GM12878 (cell line): Measurements from ENCODE around the gene SMTNL2. TPM values are rescaled to one million over a fixed set of nuclear protein-coding genes. Genes with fewer than 3 reads are reported as not detected.

Experiments
- ATAC-seq: fragments of 200-7000 bp; cut with Tn5 transposase; 3 replicates; pipeline ENCODE4 v1.9.1; 2020; ENCODE audit warnings: mild to moderate bottlenecking, moderate library complexity
- BruUV-seq: library from RNA; stranded (reverse); fragments of 400-500 nt; replicated peaks from 2 replicates; lab custom pipeline; 2021; lab: Mats Ljungman, UMichigan
- CTCF ChIA-PET: fragments of 300-600 bp; sonication (Branson Sonifier 250); formaldehyde crosslinking; extraction: SDS; loops from one replicate; lab custom pipeline; 2021; ENCODE audit warnings: inconsistent platforms; lab: Yijun Ruan, JAX
- POLR2A ChIA-PET: fragments of 350-600 bp; formaldehyde crosslinking; extraction: SDS; loops from one replicate; lab custom pipeline; 2021; ENCODE audit warnings: inconsistent platforms; lab: Charles Lee
- RAD21 ChIA-PET: fragments of 300-600 bp; sonication (Branson Sonifier 250); formaldehyde crosslinking; loops from one replicate; lab custom pipeline; 2023; ENCODE audit warnings: antibody characterized with exemption; ENCODE audit not compliant: unreplicated experiment; lab: Charles Lee
- SMC1A ChIA-PET: fragments of 300-600 bp; sonication (Branson Sonifier 250); formaldehyde crosslinking; loops from one replicate; lab custom pipeline; 2023; ENCODE audit not compliant: unreplicated experiment, uncharacterized antibody; lab: Charles Lee
- DNase-seq: peaks from one replicate; pipeline ENCODE4 v3.0.0-alpha.2; 2011; ENCODE audit warnings: low read depth, low spot score
- FAIRE-seq: peaks from 3 replicates; lab custom pipeline; 2011; peaks lifted over from hg19 to GRCh38; lab: Jason Lieb, UNC
- H2AFZ ChIP-seq: 2 replicates; pipeline ENCODE4 v1.6.0; 2011; ENCODE audit warnings: low read depth, low read length, control low read depth; ENCODE audit not compliant: control insufficient read depth
- H3K27ac ChIP-seq: 2 replicates; pipeline ENCODE4 v1.5.1; 2011; ENCODE audit warnings: control low read depth; ENCODE audit not compliant: control insufficient read depth, insufficient read depth
- H3K27me3 ChIP-seq, 2 experiments: replicated peaks in 1 of 2; 2 replicates each; pipeline versions ENCODE4 v1.6.0 to v1.6.1; 2011; ENCODE audit warnings: low read length in 1 of 2; ENCODE audit not compliant: control insufficient read depth in 2 of 2, insufficient read depth in 2 of 2
- H3K36me3 ChIP-seq, 2 experiments: 2 replicates each; pipeline ENCODE4 v1.5.1; 2011; ENCODE audit warnings: low read length in 1 of 2; ENCODE audit not compliant: control insufficient read depth in 2 of 2, insufficient read depth in 2 of 2
- H3K4me1 ChIP-seq: 2 replicates; pipeline ENCODE4 v1.6.1; 2011; ENCODE audit warnings: mild to moderate bottlenecking, low read length, moderate library complexity, mixed read lengths; ENCODE audit not compliant: control insufficient read depth, insufficient read depth
- H3K4me2 ChIP-seq: 2 replicates; pipeline ENCODE4 v1.6.0; 2011; ENCODE audit warnings: control low read depth; ENCODE audit not compliant: control insufficient read depth, insufficient read depth
- H3K4me3 ChIP-seq: fragments of 200-600 bp; sonication (generic); 2 replicates; pipeline ENCODE4 v1.5.1; 2016
- H3K79me2 ChIP-seq: 2 replicates; pipeline ENCODE4 v1.6.0; 2011; ENCODE audit warnings: low read length; ENCODE audit not compliant: control insufficient read depth, insufficient read depth
- H3K9ac ChIP-seq: 2 replicates; pipeline ENCODE4 v1.8.0; 2011; ENCODE audit warnings: low read length, control low read depth, mixed read lengths; ENCODE audit not compliant: control insufficient read depth, insufficient read depth
- H3K9me3 ChIP-seq: replicated peaks from 3 replicates; pipeline ENCODE4 v1.5.1; 2011; ENCODE audit warnings: mild to moderate bottlenecking, low read length; ENCODE audit not compliant: control insufficient read depth, insufficient read depth
- H4K20me1 ChIP-seq: 2 replicates; pipeline ENCODE4 v1.6.0; 2011; ENCODE audit not compliant: control insufficient read depth, insufficient read depth
- BCLAF1 ChIP-seq: fragments of 450-650 bp; IDR thresholded peaks from 2 replicates; pipeline ENCODE4 v1.6.1; 2017; ENCODE audit warnings: antibody characterized with exemption, mild to moderate bottlenecking, moderate library complexity
- ETV6 ChIP-seq, 2 experiments: fragments of 450-650 bp in 1 of 2; IDR thresholded peaks in 1 of 2; conservative IDR thresholded peaks in 1 of 2; 2 replicates each; pipeline ENCODE4 v1.6.1; 2014; ENCODE audit warnings: antibody characterized with exemption in 1 of 2, borderline replicate concordance in 1 of 2, low read depth in 1 of 2, mild to moderate bottlenecking in 1 of 2, moderate library complexity in 1 of 2
- HDAC6 ChIP-seq: fragments of 200-600 bp; sonication (generic); IDR thresholded peaks from one replicate; pipeline ENCODE4 v1.8.0; 2017; ENCODE audit warnings: antibody characterized with exemption; ENCODE audit not compliant: unreplicated experiment
- RCOR1 ChIP-seq: conservative IDR thresholded peaks from 2 replicates; pipeline ENCODE4 v1.6.1; 2012; ENCODE audit warnings: low read depth, low read length, improper control_type of control experiment
- SRF ChIP-seq, 2 experiments: IDR thresholded peaks; 2 replicates each; pipeline ENCODE4 v1.6.1; 2011; ENCODE audit warnings: low read depth in 2 of 2, low read length in 2 of 2, mild to moderate bottlenecking in 1 of 2, moderate library complexity in 1 of 2
- SUZ12 ChIP-seq: fragments of 200-600 bp; sonication (generic); IDR thresholded peaks from one replicate; pipeline ENCODE4 v1.6.1; 2018; ENCODE audit warnings: antibody characterized with exemption, mild to moderate bottlenecking; ENCODE audit not compliant: unreplicated experiment
- WGBS: methylation state at CpG from one replicate; pipeline ENCODE4 v1.1.6; 2016; ENCODE audit warnings: low lambda C conversion rate; ENCODE audit not compliant: insufficient replicate concordance, insufficient coverage; ENCODE audit errors: missing lambda C conversion rate; 5-methylcytosine and 5-hydroxymethylcytosine counted together
- in situ Hi-C: fragments of 300-500 bp; cut with MboI; formaldehyde crosslinking; loops from 9 replicates; pipeline ENCODE4 v1.14.3; 2018; ENCODE audit warnings: mixed read lengths
- intact Hi-C: fragments of 100-400 bp; cut with micrococcal nuclease; formaldehyde crosslinking; loops from one replicate; pipeline ENCODE4 v1.14.2; 2022; ENCODE audit not compliant: unreplicated experiment
- polyA plus RNA-seq, 11 experiments: library from polyadenylated mRNA; depleted of rRNA in 4 of 11; unstranded in 6 of 11; stranded (reverse) in 5 of 11; fragments of >200 nt; fragmentation: Nextera tagmentation in 4 of 11; fragmentation: Illumina TruSeq in 1 of 11; extraction: Ambion mirVana in 4 of 11; extraction: Trizol in 1 of 11; gene quantifications; 1 replicate in 1 of 11; 2 replicates in 10 of 11; pipeline versions ENCODE4 v1.2.1 to v1.2.3, GENCODE V29; 2011 to 2016; ENCODE audit warnings: inconsistent platforms in 2 of 11, missing spikeins in 2 of 11, low read depth in 1 of 11
- total RNA-seq, 4 experiments: library from RNA; depleted of rRNA in 3 of 4; stranded (reverse); fragments of >200 nt in 3 of 4; fragmentation: Illumina TruSeq in 1 of 4; extraction: Trizol in 1 of 4; gene quantifications; 2 replicates each; pipeline versions ENCODE4 v1.2.1 to v1.2.3, GENCODE V29; 2013 to 2021
- TF ChIP-seq, protein P1 (sequence below): fragments of 450-650 bp; formaldehyde crosslinking; IDR thresholded peaks from 2 replicates; pipeline ENCODE4 v1.5.0; 2022; ENCODE audit warnings: mild to moderate bottlenecking, missing genetic modification characterization
- TF ChIP-seq, protein P2 (sequence below): IDR thresholded peaks from 2 replicates; pipeline ENCODE4 v1.6.1; 2011; ENCODE audit warnings: low read depth, mild to moderate bottlenecking, low read length, moderate library complexity, borderline replicate concordance; ENCODE audit errors: extremely low read depth

The SMTNL2 gene
- total and polyA plus RNA-seq, 10 of the 15 experiments (the other 5 are each of a cell fraction or from before 2014, with no cell fraction given), result not detected

DNA sequence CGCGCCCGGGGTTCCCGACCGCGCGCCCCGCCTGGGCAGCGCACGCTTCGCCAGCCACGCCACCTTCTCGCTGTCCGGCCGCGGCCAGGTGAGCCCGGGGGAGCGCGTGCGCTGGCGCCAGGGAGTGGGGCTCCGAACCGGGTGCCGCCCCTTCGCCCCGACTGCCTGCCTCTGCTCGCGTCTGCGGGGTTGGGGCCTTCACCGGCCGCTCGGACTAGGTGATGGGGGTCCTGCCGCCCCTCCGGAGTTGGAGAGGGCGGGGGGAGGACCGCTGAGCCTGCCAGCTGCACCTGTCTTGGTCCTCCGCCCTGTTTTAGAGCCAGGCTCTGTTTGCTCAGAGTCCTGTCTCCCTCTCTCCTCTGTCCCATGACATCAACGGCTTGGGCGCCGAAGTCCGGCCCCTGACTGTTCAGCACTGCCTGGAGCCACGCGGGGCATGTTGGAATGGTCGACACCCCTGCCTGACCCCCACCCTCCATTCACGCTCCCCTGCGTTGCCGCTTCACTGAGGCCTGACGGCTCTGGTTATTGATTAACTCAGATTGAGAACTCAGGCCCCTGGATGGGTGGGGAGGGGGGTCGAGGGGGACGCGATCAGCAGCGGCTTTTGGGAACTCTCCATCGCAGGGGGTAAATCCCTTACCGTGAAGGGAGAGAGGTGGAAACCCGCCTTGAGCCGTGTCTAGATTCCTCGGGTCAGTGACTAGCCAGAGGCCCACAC lies 748 bp downstream of the SMTNL2 start:
- Histone ChIP-seq H3K79me2 (no peaks in the 10 kb centered on the region), H3K4me2 (no peak overlapping the region), H2AFZ (no peak overlapping the region), H3K9me3 (no peaks in the 10 kb centered on the region; the same call in 2 of the 3 replicates), H3K27ac (no peak overlapping the region), H3K27me3 (peaks cover 8% of the 10 kb centered on the region in 2 experiments), H4K20me1 (no peaks in the 10 kb centered on the region; the same call in none of the 2 replicates), H3K36me3 (no peaks in the 10 kb centered on the region), H3K4me1 (no peaks in the 10 kb centered on the region), H3K4me3 (no peak overlapping the region), H3K9ac (no peak overlapping the region)
- in situ Hi-C loops (no loop called here), intact Hi-C loops (no loop called here)
- SMC1A ChIA-PET, result no interaction called here
- RAD21 ChIA-PET, result no interaction called here
- 44% methylated on average over 40 of the region's 57 CpGs for WGBS
- no peak for FAIRE-seq
- no TSS peak for BruUV-seq
- CTCF ChIA-PET, result no interaction called here
- no peak for ATAC-seq
- DNase-seq, result no peak
- POLR2A ChIA-PET, result no interaction called here
- TF ChIP-seq ETV6 (conservative IDR thresholded peaks at IDR 0.05 in 1 of 2, IDR thresholded peaks at IDR 0.05 in 1 of 2; ENCODE audit: borderline replicate concordance in 1 of 2, low read depth in 1 of 2), result no peak
- TF ChIP-seq, protein P1, sequence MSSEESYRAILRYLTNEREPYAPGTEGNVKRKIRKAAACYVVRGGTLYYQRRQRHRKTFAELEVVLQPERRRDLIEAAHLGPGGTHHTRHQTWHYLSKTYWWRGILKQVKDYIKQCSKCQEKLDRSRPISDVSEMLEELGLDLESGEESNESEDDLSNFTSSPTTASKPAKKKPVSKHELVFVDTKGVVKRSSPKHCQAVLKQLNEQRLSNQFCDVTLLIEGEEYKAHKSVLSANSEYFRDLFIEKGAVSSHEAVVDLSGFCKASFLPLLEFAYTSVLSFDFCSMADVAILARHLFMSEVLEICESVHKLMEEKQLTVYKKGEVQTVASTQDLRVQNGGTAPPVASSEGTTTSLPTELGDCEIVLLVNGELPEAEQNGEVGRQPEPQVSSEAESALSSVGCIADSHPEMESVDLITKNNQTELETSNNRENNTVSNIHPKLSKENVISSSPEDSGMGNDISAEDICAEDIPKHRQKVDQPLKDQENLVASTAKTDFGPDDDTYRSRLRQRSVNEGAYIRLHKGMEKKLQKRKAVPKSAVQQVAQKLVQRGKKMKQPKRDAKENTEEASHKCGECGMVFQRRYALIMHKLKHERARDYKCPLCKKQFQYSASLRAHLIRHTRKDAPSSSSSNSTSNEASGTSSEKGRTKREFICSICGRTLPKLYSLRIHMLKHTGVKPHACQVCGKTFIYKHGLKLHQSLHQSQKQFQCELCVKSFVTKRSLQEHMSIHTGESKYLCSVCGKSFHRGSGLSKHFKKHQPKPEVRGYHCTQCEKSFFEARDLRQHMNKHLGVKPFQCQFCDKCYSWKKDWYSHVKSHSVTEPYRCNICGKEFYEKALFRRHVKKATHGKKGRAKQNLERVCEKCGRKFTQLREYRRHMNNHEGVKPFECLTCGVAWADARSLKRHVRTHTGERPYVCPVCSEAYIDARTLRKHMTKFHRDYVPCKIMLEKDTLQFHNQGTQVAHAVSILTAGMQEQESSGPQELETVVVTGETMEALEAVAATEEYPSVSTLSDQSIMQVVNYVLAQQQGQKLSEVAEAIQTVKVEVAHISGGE (CRISPR knock-in tag), result no peak
- TF ChIP-seq, protein P2, sequence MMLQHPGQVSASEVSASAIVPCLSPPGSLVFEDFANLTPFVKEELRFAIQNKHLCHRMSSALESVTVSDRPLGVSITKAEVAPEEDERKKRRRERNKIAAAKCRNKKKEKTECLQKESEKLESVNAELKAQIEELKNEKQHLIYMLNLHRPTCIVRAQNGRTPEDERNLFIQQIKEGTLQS, result no peak
- TF ChIP-seq SUZ12, result peak; percentile 13
- peak; percentile 28 for TF ChIP-seq HDAC6
- TF ChIP-seq SRF (IDR thresholded peaks at IDR 0.05; ENCODE audit: low read depth in 2 of 2, low read length in 2 of 2), result no peak
- TF ChIP-seq BCLAF1, result no peak
- TF ChIP-seq RCOR1, result no peak
